Activated CD4-positive, alpha-beta T cell treated with anti-CD3 and anti-CD28 coated beads, Interleukin-2, amount 50 U/mL, for 16 hours (primary cell): ENCODE results near the gene TBC1D8.
A peak's percentile ranks its signal among the peaks of the same experiment; 100 is the strongest.
"Not testable (repeated sequence)": the region's sequence is repeated elsewhere in the genome, so short reads cannot be mapped to it uniquely, and the experiment has no call there.

Source experiments
- DNase-seq: peaks from one replicate; pipeline ENCODE4 v3.0.0-alpha.2; 2020

TBC1D8 gene

GRCh38 chr2:101063352-101064124 is 87.6 kb downstream of the TBC1D8 start:
- DNase-seq = no peak

- no peak for DNase-seq
Observed at GRCh38 chr2:101058386-101058785, 92.8 kb downstream of the TBC1D8 start.

- no peak for DNase-seq
Observed at GRCh38 chr2:101057051-101057933, 93.9 kb downstream of the TBC1D8 start.

GRCh38 chr2:101053117-101053516 is 98.1 kb downstream of the TBC1D8 start:
- DNase-seq = no peak

- DNase-seq = no peak
Observed at GRCh38 chr2:101052147-101052546, 99.0 kb downstream of the TBC1D8 start.

GRCh38 chr2:101050886-101051285 is 100.3 kb downstream of the TBC1D8 start:
- not testable (repeated sequence) for DNase-seq

GRCh38 chr2:101048756-101049155 is 102.4 kb downstream of the TBC1D8 start:
- DNase-seq = no peak

GRCh38 chr2:101047774-101048173 is 103.4 kb downstream of the TBC1D8 start:
- no peak for DNase-seq

GRCh38 chr2:101047075-101047766 is 104.0 kb downstream of the TBC1D8 start:
- no peak for DNase-seq

- no peak for DNase-seq
Observed at GRCh38 chr2:101045330-101045729, 105.9 kb downstream of the TBC1D8 start.

- DNase-seq = no peak
Observed at GRCh38 chr2:101041413-101041812, 109.8 kb downstream of the TBC1D8 start.

- no peak for DNase-seq
Observed at GRCh38 chr2:101040761-101041160, 110.4 kb downstream of the TBC1D8 start.

GRCh38 chr2:101040072-101040471 is 111.1 kb downstream of the TBC1D8 start:
- no peak for DNase-seq

- DNase-seq = peak; percentile 12
Observed at GRCh38 chr2:101038455-101039255, 112.5 kb downstream of the TBC1D8 start.

- DNase-seq = no peak
Observed at GRCh38 chr2:101037161-101037755, 113.9 kb downstream of the TBC1D8 start.

- no peak for DNase-seq
Observed at GRCh38 chr2:101036562-101036961, 114.6 kb downstream of the TBC1D8 start.

- DNase-seq = no peak
Observed at GRCh38 chr2:101032084-101032776, 119.0 kb downstream of the TBC1D8 start.

GRCh38 chr2:101030866-101031554 is 120.2 kb downstream of the TBC1D8 start:
- DNase-seq = no peak

- no peak for DNase-seq
Observed at GRCh38 chr2:101027852-101028251, 123.3 kb downstream of the TBC1D8 start.

GRCh38 chr2:101026923-101027469 is 124.2 kb downstream of the TBC1D8 start:
- DNase-seq = no peak
